B cell (primary cell): ENCODE results near the gene FXR2. TPM values are rescaled to one million over a fixed set of nuclear protein-coding genes. Genes with fewer than 3 reads are reported as not detected.

Experiments
- ATAC-seq: fragments of 200-7000 bp; cut with Tn5 transposase; one replicate; pipeline ENCODE4 v1.10.0; 2021; ENCODE audit warnings: low read depth, mild to moderate bottlenecking, moderate number of reproducible peaks, moderate library complexity
- CTCF ChIA-PET: fragments of 350-600 bp; sonication (Branson Sonifier 250); formaldehyde crosslinking; loops from one replicate; lab custom pipeline; 2021; ENCODE audit warnings: antibody characterized with exemption, inconsistent platforms; lab: Charles Lee
- POLR2A ChIA-PET: fragments of 350-600 bp; sonication (Branson Sonifier 250); formaldehyde crosslinking; loops from one replicate; lab custom pipeline; 2021; ENCODE audit warnings: antibody characterized with exemption; lab: Charles Lee
- DNase-seq: peaks from one replicate; pipeline ENCODE4 v3.0.0; 2013
- H2AFZ ChIP-seq: 2 replicates; pipeline ENCODE4 v1.6.1; 2012; ENCODE audit warnings: mild to moderate bottlenecking, low read depth, low read length; ENCODE audit not compliant: insufficient read depth, poor library complexity, severe bottlenecking
- H3K27ac ChIP-seq, 2 donors: 1 replicate in 1 of 2; 2 replicates in 1 of 2; pipeline ENCODE4 v1.5.1; 2012 to 2013; ENCODE audit warnings: low read length in 2 of 2, mild to moderate bottlenecking in 2 of 2, moderate library complexity in 1 of 2
- H3K27me3 ChIP-seq, 4 experiments: fragments of 200-600 bp in 1 of 4; sonication (generic) in 1 of 4; replicated peaks in 1 of 4; 1 replicate in 2 of 4; 2 replicates in 2 of 4; pipeline versions ENCODE4 v1.6.1 to v1.7.0; 2013 to 2016; ENCODE audit warnings: low read length in 3 of 4, mild to moderate bottlenecking in 2 of 4, mixed read lengths in 1 of 4, moderate library complexity in 1 of 4; ENCODE audit not compliant: insufficient read depth in 4 of 4, control insufficient read depth in 3 of 4; ENCODE audit errors: control extremely low read depth in 1 of 4
- H3K36me3 ChIP-seq, 2 experiments: replicated peaks in 1 of 2; 1 replicate in 1 of 2; 2 replicates in 1 of 2; pipeline versions ENCODE4 v1.6.1 to v1.7.1; 2013; ENCODE audit warnings: low read length in 1 of 2; ENCODE audit not compliant: insufficient read depth in 2 of 2, control insufficient read depth in 1 of 2; ENCODE audit errors: control extremely low read depth in 1 of 2, extremely low read depth in 1 of 2
- H3K4me1 ChIP-seq, 2 donors: fragments of 200-600 bp in 1 of 2; sonication (generic) in 1 of 2; 1 replicate in 1 of 2; 2 replicates in 1 of 2; pipeline versions ENCODE4 v1.5.1 to v1.6.1; 2013 to 2017; ENCODE audit warnings: low read length in 2 of 2; ENCODE audit not compliant: control insufficient read depth in 2 of 2, insufficient read depth in 2 of 2
- H3K4me2 ChIP-seq: replicated peaks from 2 replicates; pipeline ENCODE3; 2012; ENCODE audit warnings: mild to moderate bottlenecking, low read depth, low read length; ENCODE audit not compliant: poor library complexity, severe bottlenecking
- H3K4me3 ChIP-seq, 5 experiments: fragments of 200-600 bp in 1 of 5; sonication (generic) in 1 of 5; 1 replicate in 3 of 5; 2 replicates in 2 of 5; pipeline versions ENCODE4 v1.5.1 to v1.7.0; 2011 to 2016; ENCODE audit warnings: low read length in 4 of 5, mild to moderate bottlenecking in 4 of 5, low read depth in 2 of 5, control low read depth in 1 of 5, moderate library complexity in 1 of 5; ENCODE audit not compliant: insufficient read depth in 1 of 5; ENCODE audit errors: control extremely low read depth in 1 of 5, extremely low read depth in 1 of 5
- H3K79me2 ChIP-seq: fragments of 200-600 bp; sonication (generic); one replicate; pipeline ENCODE4 v1.6.0; 2016; ENCODE audit warnings: low read length; ENCODE audit not compliant: control insufficient read depth, insufficient read depth
- H3K9ac ChIP-seq: fragments of 200-600 bp; sonication (generic); 2 replicates; pipeline ENCODE4 v1.6.1; 2017; ENCODE audit warnings: mild to moderate bottlenecking, low read length, moderate library complexity
- H3K9me3 ChIP-seq, 3 donors: one replicate each; pipeline versions ENCODE4 v1.6.1 to v1.7.1; 2013; ENCODE audit warnings: low read length in 2 of 3; ENCODE audit not compliant: control insufficient read depth in 2 of 3, insufficient read depth in 1 of 3; ENCODE audit errors: control extremely low read depth in 1 of 3
- H4K20me1 ChIP-seq: 2 replicates; pipeline ENCODE4 v1.6.0; 2012; ENCODE audit warnings: mild to moderate bottlenecking, low read length; ENCODE audit not compliant: insufficient read depth, control insufficient read depth, poor library complexity, severe bottlenecking
- H3K27ac Mint-ChIP-seq: one replicate; pipeline ENCODE4 v1.8.0; 2021; ENCODE audit warnings: mixed read lengths
- H3K27me3 Mint-ChIP-seq: one replicate; pipeline ENCODE4 v1.8.0; 2021; ENCODE audit warnings: mixed read lengths
- H3K4me1 Mint-ChIP-seq: one replicate; pipeline ENCODE4 v1.8.0; 2021; ENCODE audit warnings: mixed read lengths
- H3K4me3 Mint-ChIP-seq: one replicate; pipeline ENCODE4 v1.8.0; 2021; ENCODE audit warnings: mixed read lengths
- H3K9me3 Mint-ChIP-seq: one replicate; pipeline ENCODE4 v1.8.0; 2022; ENCODE audit warnings: mixed read lengths; ENCODE audit not compliant: insufficient read depth
- CTCF ChIP-seq: fragments of 200-600 bp; IDR thresholded peaks from one replicate; pipeline ENCODE4 v1.8.0; 2022; ENCODE audit warnings: antibody characterized with exemption, mild to moderate bottlenecking
- EZH2 ChIP-seq: IDR thresholded peaks from 2 replicates; pipeline ENCODE4 v1.6.1; 2012; ENCODE audit warnings: borderline replicate concordance, low read depth, mild to moderate bottlenecking, moderate library complexity, low read length; ENCODE audit not compliant: insufficient read depth, poor library complexity, severe bottlenecking
- WGBS: methylation state at CpG from one replicate; pipeline ENCODE4 v1.1.5; 2013; ENCODE audit warnings: missing lambda C conversion rate; ENCODE audit not compliant: insufficient coverage; 5-methylcytosine and 5-hydroxymethylcytosine counted together
- intact Hi-C: fragments of 100-400 bp; cut with micrococcal nuclease; formaldehyde crosslinking; loops from one replicate; pipeline ENCODE4 v1.10.0; 2022
- polyA plus RNA-seq: library from polyadenylated mRNA; depleted of rRNA; stranded (reverse); fragments of >200 nt; gene quantifications from 2 replicates; pipeline ENCODE4 v1.2.3, GENCODE V29; 2012
- total RNA-seq, 2 donors: library from RNA; stranded (reverse); fragments of 120-200 nt in 1 of 2; gene quantifications; 1 replicate in 1 of 2; 2 replicates in 1 of 2; pipeline versions ENCODE4 v1.2.3 to v1.2.4, GENCODE V29; 2013 to 2022

Gene FXR2
- total and polyA plus RNA-seq, 2 donors (not counting 1 experiment from before 2014, with no cell fraction given): 37.2 to 45.8 TPM

- H3K27ac ChIP-seq: no peak overlapping the region
- TF ChIP-seq EZH2: no peak
- TF ChIP-seq CTCF: no peak
- no peak overlapping the region for H3K4me3 Mint-ChIP-seq
- H4K20me1 ChIP-seq: no peaks in the 10 kb centered on the region
- DNase-seq: peak; percentile 2
- H3K4me2 ChIP-seq: no peak overlapping the region
- no peak overlapping the region for H2AFZ ChIP-seq
- H3K4me1 Mint-ChIP-seq: no peaks in the 10 kb centered on the region
- no peaks in the 10 kb centered on the region for H3K79me2 ChIP-seq
- H3K36me3 ChIP-seq: no peaks in the 10 kb centered on the region
- no peak overlapping the region for H3K27ac Mint-ChIP-seq
- 83% methylated on average over 2 of the region's 5 CpGs for WGBS
- ChIA-PET CTCF (no interaction called here), POLR2A (interaction anchor here (0.6 kb wide), 1 partner anchor 16 kb away, joined by 4 read pairs; the partner anchor contains the start of gene ATP1B2)
- H3K9ac ChIP-seq: no peak overlapping the region
- ATAC-seq: no peak
- intact Hi-C loops: no loop called here
- H3K4me3 ChIP-seq: no peak overlapping the region
- no peaks in the 10 kb centered on the region for H3K27me3 ChIP-seq
- no peaks in the 10 kb centered on the region for H3K9me3 Mint-ChIP-seq
- no peaks in the 10 kb centered on the region for H3K27me3 Mint-ChIP-seq
- H3K9me3 ChIP-seq: no peaks in the 10 kb centered on the region
- no peaks in the 10 kb centered on the region for H3K4me1 ChIP-seq
Observed at GRCh38 chr17:7634384-7634783, 19.7 kb upstream of the FXR2 start.

GRCh38 chr17:7633093-7633492 lies 18.4 kb upstream of the FXR2 start:
- intact Hi-C loops: no loop called here
- WGBS: 100% methylated on average over 1 of the region's 2 CpGs
- POLR2A ChIA-PET: no interaction called here

More at GRCh38 chr17:7633093-7633492, 18.4 kb upstream of the FXR2 start:
- H3K4me1 Mint-ChIP-seq: no peaks in the 10 kb centered on the region
- H3K9me3 Mint-ChIP-seq: no peaks in the 10 kb centered on the region
- Histone ChIP-seq H3K4me3 (no peak overlapping the region), H3K79me2 (no peaks in the 10 kb centered on the region), H3K4me2 (no peak overlapping the region), H2AFZ (no peak overlapping the region), H3K27ac (no peak overlapping the region), H3K27me3 (no peaks in the 10 kb centered on the region), H4K20me1 (no peaks in the 10 kb centered on the region), H3K9me3 (no peaks in the 10 kb centered on the region), H3K9ac (no peak overlapping the region), H3K36me3 (no peaks in the 10 kb centered on the region), H3K4me1 (peaks cover 0 to 2% of the 10 kb centered on the region in 2 donors)
- CTCF ChIA-PET: interaction anchor here (1.0 to 4.6 kb wide), 9 partner anchors 9 to 54 kb away, joined by 3 to 35 read pairs (median 6); partner anchors contain the start of genes ATP1B2, FXR2, MPDU1 and SOX15
- TF ChIP-seq CTCF (no peak), EZH2 (no peak)
- no peak for DNase-seq
- H3K27me3 Mint-ChIP-seq: no peaks in the 10 kb centered on the region
- no peak for ATAC-seq
- no peak overlapping the region for H3K27ac Mint-ChIP-seq
- H3K4me3 Mint-ChIP-seq: no peak overlapping the region
